NCI-H1694 treated with DMSO at 0.1 percent for 48 hours (cell line): ENCODE data around the gene LTBP3.

Experiments used
- DNase-seq: peaks from one replicate; lab custom pipeline; 2025; lab: John Stamatoyannopoulos, UW

Gene LTBP3

GRCh38 chr11:65585396-65586246, 27.5 kb upstream of the LTBP3 start:
- DNase-seq = no peak

GRCh38 chr11:65584723-65585171, 26.6 kb upstream of the LTBP3 start:
- no peak for DNase-seq

GRCh38 chr11:65584106-65584505, 25.9 kb upstream of the LTBP3 start:
- DNase-seq = no peak

- DNase-seq = no peak
Observed at GRCh38 chr11:65583589-65583988, 25.4 kb upstream of the LTBP3 start.

GRCh38 chr11:65581928-65582327, 23.8 kb upstream of the LTBP3 start:
- DNase-seq = no peak

GRCh38 chr11:65580756-65581155, 22.6 kb upstream of the LTBP3 start:
- DNase-seq = no peak

GRCh38 chr11:65580031-65580692, 22.0 kb upstream of the LTBP3 start:
- no peak for DNase-seq

GRCh38 chr11:65579291-65579690, 21.1 kb upstream of the LTBP3 start:
- no peak for DNase-seq

GRCh38 chr11:65578667-65579066, 20.5 kb upstream of the LTBP3 start:
- no peak for DNase-seq

GRCh38 chr11:65578134-65578533, 20.0 kb upstream of the LTBP3 start:
- no peak for DNase-seq

GRCh38 chr11:65577756-65578109, 19.6 kb upstream of the LTBP3 start:
- DNase-seq = no peak

GRCh38 chr11:65576867-65577755, 19.0 kb upstream of the LTBP3 start:
- no peak for DNase-seq

GRCh38 chr11:65576232-65576866, 18.2 kb upstream of the LTBP3 start:
- DNase-seq = no peak

- no peak for DNase-seq
Observed at GRCh38 chr11:65575568-65576231, 17.5 kb upstream of the LTBP3 start, which contains the start of gene EHBP1L1. Gene EHBP1L1 (plus strand): TSS chr11:65576053. CDS start chr11:65576303, 250 bp downstream.

GRCh38 chr11:65574811-65575567, 16.8 kb upstream of the LTBP3 start:
- no peak for DNase-seq

- DNase-seq = peak; percentile 43
Observed at GRCh38 chr11:65574109-65574810, 16.1 kb upstream of the LTBP3 start.

- DNase-seq = no peak
Observed at GRCh38 chr11:65573391-65574079, 15.4 kb upstream of the LTBP3 start.

GRCh38 chr11:65572356-65573051, 14.3 kb upstream of the LTBP3 start, which contains the start of gene FAM89B:
Gene FAM89B (plus strand): TSS chr11:65572538. CDS start chr11:65572670, 132 bp downstream.
- peak; percentile 60 for DNase-seq
